Panc1 (cell line): Measurements from ENCODE around the gene HM13.
"Not testable (repeated sequence)": the region's sequence is repeated elsewhere in the genome, so short reads cannot be mapped to it uniquely, and the experiment has no call there.

Experiments
- POLR2AphosphoS5 ChIP-seq: IDR thresholded peaks from 2 replicates; pipeline ENCODE4 v1.6.1; 2012; ENCODE audit warnings: mild to moderate bottlenecking, low read depth, low read length, moderate library complexity
- TCF7L2 ChIP-seq: IDR thresholded peaks from 2 replicates; pipeline ENCODE4 v1.6.1; 2011; ENCODE audit warnings: mild to moderate bottlenecking, low read depth, low read length, inconsistent platforms
- TF ChIP-seq, protein P1 (sequence below): fragments of 450-650 bp; IDR thresholded peaks from 2 replicates; pipeline ENCODE4 v1.5.1; 2017; ENCODE audit warnings: mild to moderate bottlenecking

DNA sequence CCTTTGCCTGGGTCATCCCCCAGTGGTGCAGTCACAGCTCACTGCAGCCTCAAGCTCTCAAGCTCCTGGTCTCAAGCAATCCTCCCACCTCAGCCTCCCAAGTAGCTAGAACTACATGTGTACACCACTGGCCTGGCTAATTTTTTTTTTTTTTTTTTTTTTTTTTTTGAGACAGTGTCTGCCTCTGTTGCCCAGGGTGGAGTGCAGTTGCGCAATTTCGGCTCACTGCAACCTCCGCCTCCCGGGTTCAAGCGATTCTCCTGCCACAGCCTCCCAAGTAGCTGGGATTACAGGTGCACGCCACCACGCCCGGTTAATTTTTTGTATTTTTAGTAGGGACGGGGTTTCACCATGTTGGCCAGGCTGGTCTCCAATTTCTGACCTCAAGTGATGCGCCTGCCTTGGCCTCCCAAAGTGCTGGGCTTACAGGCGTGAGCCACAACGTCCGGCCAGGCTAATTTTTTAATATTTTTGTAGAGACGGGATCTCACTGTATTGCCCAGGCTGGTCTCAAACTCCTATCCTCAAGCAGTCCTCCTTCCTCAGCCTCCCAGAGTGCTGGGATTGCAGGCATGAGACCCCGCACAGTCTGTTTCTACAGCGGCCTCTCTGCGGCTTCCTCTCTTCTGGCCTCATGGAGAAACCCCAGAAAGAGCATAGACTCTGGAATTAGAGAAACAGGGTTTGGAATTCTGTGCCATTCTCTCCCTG, 65.9 kb downstream of the HM13 start:
- TF ChIP-seq, protein P1, sequence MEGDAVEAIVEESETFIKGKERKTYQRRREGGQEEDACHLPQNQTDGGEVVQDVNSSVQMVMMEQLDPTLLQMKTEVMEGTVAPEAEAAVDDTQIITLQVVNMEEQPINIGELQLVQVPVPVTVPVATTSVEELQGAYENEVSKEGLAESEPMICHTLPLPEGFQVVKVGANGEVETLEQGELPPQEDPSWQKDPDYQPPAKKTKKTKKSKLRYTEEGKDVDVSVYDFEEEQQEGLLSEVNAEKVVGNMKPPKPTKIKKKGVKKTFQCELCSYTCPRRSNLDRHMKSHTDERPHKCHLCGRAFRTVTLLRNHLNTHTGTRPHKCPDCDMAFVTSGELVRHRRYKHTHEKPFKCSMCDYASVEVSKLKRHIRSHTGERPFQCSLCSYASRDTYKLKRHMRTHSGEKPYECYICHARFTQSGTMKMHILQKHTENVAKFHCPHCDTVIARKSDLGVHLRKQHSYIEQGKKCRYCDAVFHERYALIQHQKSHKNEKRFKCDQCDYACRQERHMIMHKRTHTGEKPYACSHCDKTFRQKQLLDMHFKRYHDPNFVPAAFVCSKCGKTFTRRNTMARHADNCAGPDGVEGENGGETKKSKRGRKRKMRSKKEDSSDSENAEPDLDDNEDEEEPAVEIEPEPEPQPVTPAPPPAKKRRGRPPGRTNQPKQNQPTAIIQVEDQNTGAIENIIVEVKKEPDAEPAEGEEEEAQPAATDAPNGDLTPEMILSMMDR = not testable (repeated sequence)
- not testable (repeated sequence) for TF ChIP-seq POLR2AphosphoS5, TCF7L2
